Gastroesophageal sphincter (tissue), 3 donors: ENCODE results near the gene LRRC4.

Experiments used
- EP300 ChIP-seq: sonication (generic); formaldehyde crosslinking; IDR thresholded peaks from one replicate; pipeline ENCODE4 v1.6.1; 2017; ENCODE audit warnings: antibody characterized with exemption, mild to moderate bottlenecking
- POLR2A ChIP-seq, 2 donors: fragments of 450-650 bp; IDR thresholded peaks; one replicate each; pipeline ENCODE4 v1.6.1; 2017; ENCODE audit warnings: antibody characterized with exemption in 2 of 2, mild to moderate bottlenecking in 2 of 2, moderate library complexity in 1 of 2
- POLR2AphosphoS5 ChIP-seq: sonication (generic); formaldehyde crosslinking; IDR thresholded peaks from one replicate; pipeline ENCODE4 v1.6.1; 2017; ENCODE audit warnings: antibody characterized with exemption
- TF ChIP-seq, protein P1 (sequence below), 4 experiments: fragments of 200-600 bp in 2 of 4; fragments of 450-650 bp in 2 of 4; sonication (generic) in 1 of 4; IDR thresholded peaks; one replicate each; pipeline ENCODE4 v1.5.1; 2017 to 2019; ENCODE audit warnings: antibody characterized with exemption in 4 of 4, mild to moderate bottlenecking in 2 of 4, moderate library complexity in 2 of 4

GRCh38 chr7:128080169-128080568 is 48.9 kb upstream of the LRRC4 start:
- TF ChIP-seq, protein P1, sequence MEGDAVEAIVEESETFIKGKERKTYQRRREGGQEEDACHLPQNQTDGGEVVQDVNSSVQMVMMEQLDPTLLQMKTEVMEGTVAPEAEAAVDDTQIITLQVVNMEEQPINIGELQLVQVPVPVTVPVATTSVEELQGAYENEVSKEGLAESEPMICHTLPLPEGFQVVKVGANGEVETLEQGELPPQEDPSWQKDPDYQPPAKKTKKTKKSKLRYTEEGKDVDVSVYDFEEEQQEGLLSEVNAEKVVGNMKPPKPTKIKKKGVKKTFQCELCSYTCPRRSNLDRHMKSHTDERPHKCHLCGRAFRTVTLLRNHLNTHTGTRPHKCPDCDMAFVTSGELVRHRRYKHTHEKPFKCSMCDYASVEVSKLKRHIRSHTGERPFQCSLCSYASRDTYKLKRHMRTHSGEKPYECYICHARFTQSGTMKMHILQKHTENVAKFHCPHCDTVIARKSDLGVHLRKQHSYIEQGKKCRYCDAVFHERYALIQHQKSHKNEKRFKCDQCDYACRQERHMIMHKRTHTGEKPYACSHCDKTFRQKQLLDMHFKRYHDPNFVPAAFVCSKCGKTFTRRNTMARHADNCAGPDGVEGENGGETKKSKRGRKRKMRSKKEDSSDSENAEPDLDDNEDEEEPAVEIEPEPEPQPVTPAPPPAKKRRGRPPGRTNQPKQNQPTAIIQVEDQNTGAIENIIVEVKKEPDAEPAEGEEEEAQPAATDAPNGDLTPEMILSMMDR (IDR thresholded peaks at IDR 0.05) = no peak
- TF ChIP-seq EP300 = no peak
- no peak for TF ChIP-seq POLR2A (IDR thresholded peaks at IDR 0.05)
- no peak for TF ChIP-seq POLR2AphosphoS5
